ENCODE results near the gene PAX2. TPM values are rescaled to one million over a fixed set of nuclear protein-coding genes. Genes with fewer than 3 reads are reported as not detected.

Gene PAX2
- total RNA-seq, 2 donors from 2014 or later: not detected

DNA sequence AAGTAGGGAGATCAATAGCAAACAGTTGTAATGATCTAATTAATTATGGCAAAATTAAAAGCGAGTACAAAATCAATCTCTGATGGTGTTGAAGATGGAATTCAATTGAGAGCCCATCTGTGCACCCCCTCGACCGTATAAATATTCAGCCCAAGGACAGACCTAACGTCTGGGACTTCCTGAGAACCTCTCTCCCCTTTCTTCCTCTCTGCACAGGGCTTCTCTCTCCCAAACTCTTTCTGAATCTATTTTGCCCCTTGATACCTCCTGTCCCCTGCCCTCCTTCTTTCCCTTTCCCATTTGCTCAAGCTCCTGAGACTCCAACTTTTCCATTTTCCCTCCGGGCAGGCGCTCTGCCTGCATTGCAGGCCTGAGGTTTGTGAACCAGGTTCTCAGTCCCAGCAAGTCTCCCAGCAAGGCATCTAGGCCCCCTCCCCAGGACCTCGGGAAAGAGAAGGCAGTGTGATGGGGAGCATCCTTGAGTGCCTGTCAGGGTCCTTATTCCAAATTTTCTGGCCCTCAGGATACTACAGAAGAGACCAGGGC lies 8.5 kb upstream of the PAX2 start:
- no peak for DNase-seq (ENCODE audit: low spot score)

DNA sequence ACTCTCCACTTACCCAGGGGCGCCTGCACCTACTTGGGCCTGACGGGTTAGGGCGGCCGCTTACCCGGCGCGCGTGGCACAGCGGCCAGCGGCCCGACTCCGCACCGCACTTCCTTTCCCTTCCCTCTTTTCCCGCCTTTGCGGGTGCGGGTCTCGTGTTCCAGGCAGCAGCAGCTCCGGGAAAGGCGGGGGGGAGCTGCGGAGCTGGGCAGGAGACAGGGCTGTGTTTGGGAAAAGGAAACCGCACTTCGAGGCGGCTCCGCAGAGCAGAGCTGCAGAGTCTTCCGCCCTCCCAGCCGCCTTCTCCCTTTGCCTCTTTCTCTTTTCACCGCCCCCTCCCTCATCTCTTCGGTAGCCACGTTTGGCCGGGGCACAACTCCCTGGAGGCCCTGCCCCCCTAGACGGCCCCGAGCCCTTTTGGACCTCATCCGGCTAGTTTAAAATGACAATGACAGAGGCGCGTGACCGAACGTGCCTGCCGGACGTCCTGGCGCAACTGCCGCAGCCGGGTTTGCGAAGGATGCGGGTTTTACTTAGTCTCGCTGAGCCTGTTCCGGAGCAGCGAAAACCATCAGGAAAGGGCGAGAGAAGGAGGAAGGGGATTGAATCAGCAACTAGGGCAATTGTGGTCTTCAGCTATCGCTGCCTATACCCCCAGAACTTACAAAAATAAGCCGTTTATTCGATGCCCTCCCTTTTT lies 7.9 kb upstream of the PAX2 start:
- DNase-seq (ENCODE audit: low spot score): no peak
- intact Hi-C loops (cut with DNase I): no loop called here

More for the DNA sequence above, 8.5 kb upstream of the PAX2 start:
- intact Hi-C loops (cut with DNase I): no loop called here

DNA sequence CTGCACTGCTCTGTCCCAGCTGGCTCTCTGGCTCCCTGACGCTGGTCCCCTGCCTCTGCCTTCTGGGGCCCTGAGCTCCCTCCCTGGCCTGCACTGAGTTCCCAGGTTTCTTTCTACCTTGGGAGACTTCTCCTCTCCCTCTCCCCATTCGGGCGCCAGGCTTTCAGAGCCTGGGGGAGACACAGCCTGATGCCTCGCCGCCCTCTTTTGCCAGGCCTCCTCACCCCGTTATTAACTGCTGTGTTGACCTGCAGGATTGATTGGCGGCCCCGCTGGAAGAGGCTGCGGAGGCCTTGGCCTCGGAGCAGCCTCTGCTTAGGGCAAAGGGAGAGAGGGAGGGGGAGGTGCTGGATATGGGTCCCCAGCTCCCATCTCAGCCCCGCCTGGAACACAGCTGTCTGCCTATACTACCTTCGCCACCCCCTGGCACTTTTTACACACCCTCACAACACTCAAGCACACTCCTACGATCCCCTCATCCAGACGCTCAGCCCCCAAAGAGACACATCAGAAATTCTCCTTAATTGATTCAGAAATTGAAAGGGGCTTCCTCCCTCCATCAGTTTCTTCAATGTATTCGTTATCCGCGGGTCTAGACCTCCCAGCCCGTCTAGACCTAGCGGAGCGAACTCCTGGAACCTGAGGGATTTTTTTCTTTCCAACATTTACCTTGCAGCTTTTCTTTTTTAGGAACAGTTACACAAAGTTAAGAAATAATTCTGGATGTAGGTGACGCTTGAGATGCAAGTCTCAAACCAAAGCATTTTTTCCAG lies 7.1 kb upstream of the PAX2 start:
- no peak for DNase-seq (ENCODE audit: low spot score)
- intact Hi-C loops (cut with DNase I): no loop called here

DNA sequence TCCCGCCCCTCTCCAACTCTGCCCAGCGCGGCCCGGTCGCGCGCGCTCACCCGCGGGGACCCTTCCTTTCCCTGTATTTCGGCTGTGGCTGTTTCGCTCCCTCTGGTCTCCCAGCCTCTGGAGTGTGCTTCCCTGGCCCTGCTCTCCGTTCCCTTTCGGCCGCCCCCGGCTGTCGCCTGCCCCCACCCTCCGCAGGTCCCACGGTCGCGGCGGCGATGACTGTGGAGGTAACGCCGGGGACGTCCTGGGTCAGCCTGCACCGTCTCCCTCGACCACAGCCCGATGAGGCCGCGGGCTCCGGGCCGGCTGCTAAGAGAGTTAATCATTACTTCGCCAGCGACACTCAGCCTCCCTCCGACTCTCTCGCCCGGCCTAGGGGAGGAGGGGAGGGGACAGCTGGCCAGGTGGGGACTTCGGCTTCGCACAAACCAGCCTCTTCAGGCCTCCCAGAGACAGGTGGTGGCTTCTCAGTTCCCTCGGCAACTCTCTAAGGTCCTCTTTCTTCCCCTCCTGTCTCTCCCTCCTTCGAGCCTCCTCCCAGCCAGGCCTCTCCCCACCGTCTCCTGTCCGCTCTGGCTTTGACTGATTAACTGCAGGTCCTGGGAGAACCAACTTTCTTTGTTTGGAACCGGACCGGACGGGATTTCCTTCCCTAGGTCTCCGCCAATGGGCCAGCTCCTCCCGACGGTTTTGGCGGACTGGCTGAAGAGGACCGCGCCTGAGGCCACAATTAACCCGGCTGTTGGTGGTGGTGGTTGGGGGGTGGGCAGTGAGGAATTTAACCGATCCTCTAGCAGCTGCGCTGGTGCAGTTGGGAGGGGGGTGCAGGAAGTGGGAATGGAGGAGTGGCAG lies 5.6 kb upstream of the PAX2 start:
- intact Hi-C loops (cut with DNase I): no loop called here
- DNase-seq (ENCODE audit: low spot score): no peak

DNA sequence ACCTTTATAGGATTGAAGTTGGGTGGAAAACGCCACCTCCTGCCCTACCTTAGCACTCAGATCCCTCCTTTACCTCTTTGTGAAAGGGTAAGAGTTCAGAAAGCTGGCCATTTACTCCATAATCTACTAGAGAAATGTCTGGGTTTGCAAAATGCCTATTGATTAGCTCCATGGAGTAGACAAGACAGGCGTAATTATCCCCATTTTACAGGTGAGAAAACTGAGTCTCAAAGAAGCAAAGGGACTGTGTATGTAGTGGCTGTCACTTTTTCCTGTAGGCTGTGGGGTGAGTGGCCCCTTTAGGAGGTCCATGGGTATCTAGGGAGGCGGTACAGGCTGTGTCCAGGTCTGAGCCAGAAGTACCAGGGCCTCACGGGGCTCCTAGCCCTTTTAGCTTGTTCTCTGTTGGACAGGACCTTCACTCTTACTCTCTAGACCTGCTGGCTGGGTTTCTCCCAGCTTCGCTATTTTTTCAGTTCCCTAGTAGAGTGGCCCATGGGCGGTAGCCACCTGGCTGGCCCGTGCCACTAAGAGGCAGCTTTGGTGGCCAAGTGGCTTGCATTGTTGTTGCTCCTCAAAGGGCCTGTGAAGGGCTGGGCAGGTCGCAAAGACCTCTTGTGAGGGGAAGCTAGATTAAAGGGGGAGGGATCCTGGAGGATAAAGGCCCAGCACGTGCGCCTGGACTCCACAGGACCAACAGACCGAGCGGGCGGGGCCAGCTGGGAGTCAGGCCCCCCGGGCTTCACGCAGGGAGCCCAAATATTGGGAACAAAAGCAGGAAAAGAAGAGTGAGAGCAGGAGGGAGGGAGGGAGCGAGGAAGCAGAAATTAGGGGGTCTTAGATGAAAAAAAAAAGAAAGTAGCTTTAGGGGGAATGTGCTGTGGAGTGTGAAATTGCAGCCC lies 4.7 kb upstream of the PAX2 start:
- intact Hi-C loops (cut with DNase I): no loop called here

DNA sequence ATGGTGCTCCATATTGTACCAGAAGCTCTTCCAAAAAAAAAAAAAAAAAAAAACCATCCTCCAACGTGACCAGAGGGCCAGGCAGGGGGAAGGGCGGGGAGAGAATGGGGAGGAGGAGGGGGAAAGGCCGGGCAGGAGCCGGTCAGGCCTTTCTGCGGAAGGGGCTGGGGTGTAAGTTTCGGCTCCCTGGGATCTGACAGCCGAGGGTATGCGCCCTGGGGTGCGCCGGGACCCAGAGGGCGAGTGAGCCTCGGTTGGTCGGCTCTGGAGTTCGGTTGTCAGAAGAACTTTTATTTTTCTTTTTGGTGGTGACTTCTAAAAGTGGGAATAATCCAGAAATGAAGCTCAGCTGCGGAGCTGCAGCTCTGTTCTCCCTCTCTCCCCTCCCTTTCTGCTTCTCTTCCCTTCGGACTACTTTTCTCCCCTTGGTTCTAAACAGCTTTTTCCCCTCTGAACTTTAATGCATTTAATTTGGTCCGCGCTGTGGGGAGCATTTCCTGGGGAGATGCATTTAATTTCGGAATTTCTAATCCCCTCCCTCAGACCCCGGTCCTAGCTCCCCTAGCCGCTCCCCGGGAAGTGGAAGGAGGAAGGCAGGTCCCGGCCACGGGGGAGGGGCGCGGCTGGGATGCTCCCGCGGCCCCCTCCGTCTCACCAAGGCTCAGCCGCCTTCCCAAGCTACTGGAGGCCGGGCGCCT lies 3.9 kb upstream of the PAX2 start:
- intact Hi-C loops (cut with DNase I): no loop called here
- no peak for DNase-seq (ENCODE audit: low spot score)

More for the DNA sequence above, 4.7 kb upstream of the PAX2 start:
- no peak for DNase-seq (ENCODE audit: low spot score)

DNA sequence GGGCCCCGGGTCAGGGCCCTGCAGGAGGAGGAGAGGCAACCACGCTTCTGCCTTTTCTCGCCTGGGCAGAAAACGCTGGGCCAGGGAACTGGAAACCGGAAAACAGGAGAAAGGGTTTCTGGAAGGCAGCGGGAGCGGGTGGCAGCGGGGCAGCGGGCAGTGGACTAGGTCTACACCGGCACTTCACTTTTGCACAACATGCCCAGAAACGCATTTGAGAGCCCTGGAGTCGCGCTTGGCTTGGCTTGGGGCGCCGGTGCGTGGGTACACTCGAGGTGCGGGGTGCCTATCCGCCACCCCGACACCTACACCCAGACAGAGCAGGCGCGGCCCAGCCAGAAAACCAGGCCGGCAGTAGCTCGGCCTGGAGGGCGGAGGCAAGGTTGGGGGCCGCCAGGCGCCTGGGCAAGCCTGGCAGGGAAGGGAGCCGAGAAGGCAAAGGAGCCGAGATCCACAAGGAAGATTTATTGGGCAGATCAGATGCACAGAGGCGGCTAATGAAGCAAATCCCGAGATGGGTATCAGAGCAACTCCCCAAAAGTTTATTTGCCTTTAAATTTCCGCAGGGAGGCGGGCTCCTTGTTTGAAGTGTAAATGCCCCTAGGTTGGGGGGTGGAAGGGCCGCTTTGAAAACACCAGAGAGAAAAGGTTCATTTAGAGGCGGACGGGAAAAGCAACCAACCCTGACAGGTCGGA lies 3.2 kb upstream of the PAX2 start:
- no peak for DNase-seq (ENCODE audit: low spot score)
- intact Hi-C loops (cut with DNase I): no loop called here

DNA sequence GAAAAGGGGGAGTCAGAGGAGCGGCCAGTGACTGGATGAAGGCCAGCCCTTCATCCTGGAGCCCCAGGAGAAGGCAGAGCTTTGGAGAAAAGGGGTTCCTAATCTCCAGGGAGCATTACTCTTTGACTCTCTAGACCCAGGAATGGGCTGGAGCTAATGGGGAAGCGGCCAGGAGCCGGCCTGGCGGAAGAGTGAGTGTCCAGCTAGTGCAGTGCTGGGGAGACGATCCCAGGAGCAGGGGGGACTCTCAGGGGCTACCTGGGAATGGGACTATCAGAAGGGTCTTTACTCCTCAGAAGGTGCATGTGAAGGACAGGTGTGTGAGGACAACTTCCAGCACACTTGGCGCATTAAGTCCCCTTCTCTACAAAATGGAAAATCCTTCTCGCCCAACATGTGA lies 2.4 kb upstream of the PAX2 start:
- DNase-seq (ENCODE audit: low spot score): no peak
- intact Hi-C loops (cut with DNase I): no loop called here

DNA sequence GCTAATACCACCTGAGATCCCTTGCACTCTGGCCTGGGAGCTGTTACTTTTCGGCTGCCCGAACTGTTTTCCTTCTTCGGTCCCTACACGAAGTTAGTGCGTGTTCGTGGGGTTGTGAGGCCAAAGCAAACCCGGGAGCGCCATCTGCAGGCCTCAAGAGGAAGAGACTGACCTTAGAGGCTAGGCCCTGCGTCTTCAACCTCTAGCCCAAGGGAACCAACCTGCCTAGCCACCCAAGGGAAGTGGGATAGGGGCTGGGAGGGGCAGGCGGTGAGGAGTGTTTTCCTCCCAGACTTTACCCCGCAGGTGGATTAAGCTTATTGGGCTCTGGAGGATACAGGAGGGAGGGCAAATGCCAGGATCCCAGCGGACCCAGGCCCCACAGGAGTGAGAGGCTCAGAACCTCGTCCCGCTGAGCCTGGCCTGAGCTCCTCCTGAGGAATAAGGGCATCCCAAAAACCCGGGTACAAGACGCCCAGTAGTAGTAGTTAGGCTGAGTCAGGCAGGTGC lies 1.7 kb upstream of the PAX2 start:
- no peak for DNase-seq (ENCODE audit: low spot score)
- intact Hi-C loops (cut with DNase I): no loop called here

DNA sequence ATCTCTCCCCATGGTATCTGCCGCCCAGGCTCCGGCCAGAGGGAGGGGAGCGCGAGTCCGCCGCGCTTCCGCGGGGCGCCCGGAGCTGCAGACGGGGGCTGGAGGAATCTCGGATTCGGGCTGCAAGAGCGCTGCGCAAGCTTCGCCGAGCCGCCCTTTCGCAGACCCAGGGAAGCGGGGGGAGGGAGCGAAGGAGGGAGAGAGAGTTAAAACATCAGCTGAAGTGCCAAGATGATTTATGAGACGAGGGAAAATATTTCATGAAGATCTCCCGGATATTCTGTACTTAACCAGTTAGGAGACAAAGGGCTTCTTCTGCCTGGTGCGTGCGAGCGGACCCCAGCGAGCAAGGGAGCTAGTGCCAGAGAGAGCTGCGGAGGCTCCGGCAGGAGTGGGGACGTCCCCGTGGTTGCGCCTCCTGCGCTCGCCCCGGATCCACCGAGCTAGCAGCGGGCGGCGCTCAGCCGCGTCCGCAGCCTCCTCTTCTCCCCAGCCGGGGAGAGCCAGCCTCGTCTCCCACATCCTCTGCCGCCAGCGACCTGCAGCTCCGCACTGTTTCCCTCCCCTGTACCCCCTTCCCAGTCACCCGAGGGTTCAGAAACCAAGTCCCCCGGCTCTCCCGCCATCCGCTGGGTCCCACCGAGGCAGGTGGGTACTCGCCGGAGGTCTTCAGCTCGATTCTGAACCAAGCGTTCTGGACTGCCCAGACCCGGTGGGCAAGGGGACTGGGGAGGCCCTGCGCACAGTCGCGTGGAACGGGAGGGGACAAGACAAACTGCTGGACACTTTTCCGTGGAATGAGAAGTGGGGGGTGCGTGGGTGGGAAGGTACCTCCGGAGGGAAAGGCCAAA lies 1.0 kb upstream of the PAX2 start:
- no peak for DNase-seq (ENCODE audit: low spot score)

DNA sequence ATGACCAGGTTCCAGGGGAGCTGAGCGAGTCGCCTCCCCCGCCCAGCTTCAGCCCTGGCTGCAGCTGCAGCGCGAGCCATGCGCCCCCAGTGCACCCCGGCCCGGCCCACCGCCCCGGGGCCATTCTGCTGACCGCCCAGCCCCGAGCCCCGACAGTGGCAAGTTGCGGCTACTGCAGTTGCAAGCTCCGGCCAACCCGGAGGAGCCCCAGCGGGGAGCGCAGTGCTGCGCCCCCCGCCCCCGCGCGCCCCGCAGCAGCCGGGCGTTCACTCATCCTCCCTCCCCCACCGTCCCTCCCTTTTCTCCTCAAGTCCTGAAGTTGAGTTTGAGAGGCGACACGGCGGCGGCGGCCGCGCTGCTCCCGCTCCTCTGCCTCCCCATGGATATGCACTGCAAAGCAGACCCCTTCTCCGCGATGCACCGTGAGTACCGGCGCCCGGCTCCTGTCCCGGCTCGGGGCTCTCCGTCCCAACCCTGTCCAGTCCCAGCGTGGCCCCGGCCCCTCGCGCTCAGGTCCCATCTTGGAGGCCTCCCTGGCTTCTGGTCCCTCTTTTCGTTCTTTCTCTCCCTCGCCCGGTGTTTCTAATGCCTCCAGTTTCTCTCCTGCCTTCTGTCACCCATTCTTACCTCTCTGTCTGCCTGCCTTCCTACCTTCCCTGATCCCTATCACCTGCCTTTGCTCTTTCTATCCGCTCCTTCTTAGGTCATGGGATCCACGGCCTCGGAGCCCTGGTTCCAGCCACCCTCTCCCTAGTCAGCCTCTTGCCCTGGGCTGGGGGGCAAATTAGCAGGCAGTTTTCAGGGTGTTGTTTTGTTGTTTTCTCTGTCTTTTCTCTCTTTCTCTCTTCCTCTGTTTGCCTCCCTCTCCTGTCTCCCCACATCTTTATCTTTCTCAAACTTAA lies 751 bp downstream of the PAX2 start:
- intact Hi-C loops (cut with DNase I): no loop called here
- peak; percentile 68 for DNase-seq (ENCODE audit: low spot score)

More for the DNA sequence above, 1.0 kb upstream of the PAX2 start:
- intact Hi-C loops (cut with DNase I): no loop called here

DNA sequence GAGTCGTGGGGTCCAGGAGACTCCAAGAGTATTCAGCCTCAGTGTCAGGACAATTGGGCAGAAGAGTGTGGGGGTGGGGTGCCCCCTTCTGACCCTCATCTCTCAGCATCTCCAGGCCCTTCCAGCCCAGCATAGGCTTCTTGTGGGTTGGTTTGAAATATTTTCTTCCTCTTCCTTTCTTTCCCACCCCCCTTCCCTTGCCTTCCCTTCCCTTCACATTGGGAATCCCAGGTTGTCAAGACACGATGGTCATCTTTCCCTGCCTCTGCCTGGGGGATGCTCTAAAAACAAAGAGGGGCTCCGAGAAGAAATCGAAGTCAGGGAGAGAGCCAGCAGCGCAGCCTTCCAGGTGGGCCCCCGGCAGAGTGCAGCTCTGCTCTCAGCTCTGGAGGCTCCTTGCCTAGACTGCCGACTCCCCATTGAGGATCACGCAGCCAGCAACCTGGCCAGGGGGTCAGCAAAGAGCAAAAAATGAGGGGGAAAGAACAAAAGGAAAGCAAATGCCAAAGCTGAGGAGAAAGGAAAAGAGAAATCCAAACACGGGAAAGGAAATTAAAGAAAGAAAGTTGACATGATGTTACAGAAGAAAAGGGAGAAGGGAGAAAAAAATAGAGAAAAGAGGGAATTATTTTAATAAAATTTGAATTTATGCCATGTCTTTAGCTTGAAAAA lies 1.5 kb downstream of the PAX2 start:
- intact Hi-C loops (cut with DNase I): no loop called here
- peak; percentile 47 for DNase-seq (ENCODE audit: low spot score)

DNA sequence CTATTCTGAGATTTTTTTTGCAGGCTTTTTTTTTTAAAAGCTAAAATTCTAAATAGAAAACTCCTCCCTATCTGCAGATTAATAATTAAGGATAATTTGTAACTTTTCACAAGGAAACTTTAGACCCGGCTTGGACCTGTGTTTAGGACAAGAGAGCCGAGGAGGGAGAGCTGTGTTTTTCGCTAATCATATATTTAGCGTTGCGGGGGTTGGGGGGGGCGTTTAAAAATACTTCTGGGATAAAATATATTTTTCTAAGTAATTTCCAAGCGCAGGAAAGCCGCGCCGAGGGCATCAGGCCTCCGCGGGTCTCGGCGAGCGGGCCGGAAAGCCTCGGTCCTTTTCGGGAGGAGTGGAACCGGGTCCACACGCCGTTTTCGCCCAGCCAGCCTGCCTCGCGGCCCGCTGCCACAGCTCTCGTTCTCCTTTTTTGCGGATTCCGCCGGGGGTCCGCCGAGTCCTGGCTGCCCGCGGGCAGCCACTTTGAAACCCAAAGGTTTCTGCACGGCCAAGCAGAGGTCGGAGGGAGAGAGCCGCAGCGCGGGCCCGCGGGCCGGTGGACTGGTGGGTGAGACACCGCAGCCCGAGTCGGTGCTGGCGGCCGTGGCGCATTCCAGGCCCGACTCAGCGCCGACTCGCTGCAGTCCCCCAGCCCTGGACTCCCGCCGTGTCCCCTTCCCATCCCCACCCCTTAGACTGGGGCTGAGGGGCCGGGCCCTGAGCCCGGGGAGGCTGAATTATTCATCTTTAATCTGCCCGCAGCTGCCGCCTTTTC lies 2.3 kb downstream of the PAX2 start:
- peak; percentile 80 for DNase-seq (ENCODE audit: low spot score)
- intact Hi-C loops (cut with DNase I): no loop called here

All from posterior vena cava (tissue), 2 donors.